ENCODE data around the gene MS4A18. TPM values are rescaled to one million over a fixed set of nuclear protein-coding genes. Genes with fewer than 3 reads are reported as not detected.

The MS4A18 gene
- total and polyA plus RNA-seq, 4 donors: not detected

DNA sequence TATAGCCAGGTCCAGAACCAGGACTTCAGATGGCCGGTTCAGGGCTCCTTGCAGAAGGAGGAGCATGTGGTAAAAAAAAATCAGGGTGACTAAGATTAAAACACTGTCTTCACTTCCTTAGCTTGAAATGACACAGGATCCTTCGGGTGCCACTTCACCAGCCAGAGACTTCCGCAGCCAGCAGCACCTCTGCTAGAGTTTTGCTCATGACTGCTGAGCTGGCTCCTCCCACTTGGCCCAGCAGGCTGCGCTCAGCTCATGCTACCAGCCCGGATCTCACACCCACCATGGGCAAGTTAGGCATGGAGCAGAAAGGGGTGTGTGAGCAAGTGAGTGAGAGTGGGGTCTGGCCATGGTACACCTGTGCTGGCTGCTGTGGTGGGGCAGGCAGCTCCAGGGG is 6.6 kb upstream of the MS4A18 start:
- Histone ChIP-seq H3K4me3 (ENCODE audit: low read depth in 1 of 3, low read length in 3 of 3) (peak overlapping the region in 1 of 3 donors; percentile 7), H3K9me3 (ENCODE audit: control insufficient read depth in 4 of 4, low read length in 3 of 4) (peaks cover 0 to 11% (median 9%) of the 10 kb centered on the region in 4 donors), H3K4me1 (ENCODE audit: control insufficient read depth in 4 of 4, insufficient read depth in 4 of 4, low read length in 3 of 4) (no peaks in the 10 kb centered on the region), H3K9ac (ENCODE audit: low read depth in 1 of 2, low read length in 2 of 2) (no peak overlapping the region), H3K27me3 (ENCODE audit: control insufficient read depth in 4 of 4, insufficient read depth in 4 of 4, low read length in 3 of 4) (no peaks in the 10 kb centered on the region), H3K36me3 (ENCODE audit: control insufficient read depth in 4 of 4, insufficient read depth in 3 of 4, low read depth in 1 of 4, low read length in 3 of 4) (no peaks in the 10 kb centered on the region), H3K27ac (ENCODE audit: low read depth in 1 of 2, low read length in 2 of 2) (no peak overlapping the region)
- TF ChIP-seq, protein P1, sequence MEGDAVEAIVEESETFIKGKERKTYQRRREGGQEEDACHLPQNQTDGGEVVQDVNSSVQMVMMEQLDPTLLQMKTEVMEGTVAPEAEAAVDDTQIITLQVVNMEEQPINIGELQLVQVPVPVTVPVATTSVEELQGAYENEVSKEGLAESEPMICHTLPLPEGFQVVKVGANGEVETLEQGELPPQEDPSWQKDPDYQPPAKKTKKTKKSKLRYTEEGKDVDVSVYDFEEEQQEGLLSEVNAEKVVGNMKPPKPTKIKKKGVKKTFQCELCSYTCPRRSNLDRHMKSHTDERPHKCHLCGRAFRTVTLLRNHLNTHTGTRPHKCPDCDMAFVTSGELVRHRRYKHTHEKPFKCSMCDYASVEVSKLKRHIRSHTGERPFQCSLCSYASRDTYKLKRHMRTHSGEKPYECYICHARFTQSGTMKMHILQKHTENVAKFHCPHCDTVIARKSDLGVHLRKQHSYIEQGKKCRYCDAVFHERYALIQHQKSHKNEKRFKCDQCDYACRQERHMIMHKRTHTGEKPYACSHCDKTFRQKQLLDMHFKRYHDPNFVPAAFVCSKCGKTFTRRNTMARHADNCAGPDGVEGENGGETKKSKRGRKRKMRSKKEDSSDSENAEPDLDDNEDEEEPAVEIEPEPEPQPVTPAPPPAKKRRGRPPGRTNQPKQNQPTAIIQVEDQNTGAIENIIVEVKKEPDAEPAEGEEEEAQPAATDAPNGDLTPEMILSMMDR (IDR thresholded peaks at IDR 0.05; ENCODE audit: low read depth, low read length, missing input control): no peak
- TF ChIP-seq JUND (IDR thresholded peaks at IDR 0.05): no peak
- TF ChIP-seq, protein P2, sequence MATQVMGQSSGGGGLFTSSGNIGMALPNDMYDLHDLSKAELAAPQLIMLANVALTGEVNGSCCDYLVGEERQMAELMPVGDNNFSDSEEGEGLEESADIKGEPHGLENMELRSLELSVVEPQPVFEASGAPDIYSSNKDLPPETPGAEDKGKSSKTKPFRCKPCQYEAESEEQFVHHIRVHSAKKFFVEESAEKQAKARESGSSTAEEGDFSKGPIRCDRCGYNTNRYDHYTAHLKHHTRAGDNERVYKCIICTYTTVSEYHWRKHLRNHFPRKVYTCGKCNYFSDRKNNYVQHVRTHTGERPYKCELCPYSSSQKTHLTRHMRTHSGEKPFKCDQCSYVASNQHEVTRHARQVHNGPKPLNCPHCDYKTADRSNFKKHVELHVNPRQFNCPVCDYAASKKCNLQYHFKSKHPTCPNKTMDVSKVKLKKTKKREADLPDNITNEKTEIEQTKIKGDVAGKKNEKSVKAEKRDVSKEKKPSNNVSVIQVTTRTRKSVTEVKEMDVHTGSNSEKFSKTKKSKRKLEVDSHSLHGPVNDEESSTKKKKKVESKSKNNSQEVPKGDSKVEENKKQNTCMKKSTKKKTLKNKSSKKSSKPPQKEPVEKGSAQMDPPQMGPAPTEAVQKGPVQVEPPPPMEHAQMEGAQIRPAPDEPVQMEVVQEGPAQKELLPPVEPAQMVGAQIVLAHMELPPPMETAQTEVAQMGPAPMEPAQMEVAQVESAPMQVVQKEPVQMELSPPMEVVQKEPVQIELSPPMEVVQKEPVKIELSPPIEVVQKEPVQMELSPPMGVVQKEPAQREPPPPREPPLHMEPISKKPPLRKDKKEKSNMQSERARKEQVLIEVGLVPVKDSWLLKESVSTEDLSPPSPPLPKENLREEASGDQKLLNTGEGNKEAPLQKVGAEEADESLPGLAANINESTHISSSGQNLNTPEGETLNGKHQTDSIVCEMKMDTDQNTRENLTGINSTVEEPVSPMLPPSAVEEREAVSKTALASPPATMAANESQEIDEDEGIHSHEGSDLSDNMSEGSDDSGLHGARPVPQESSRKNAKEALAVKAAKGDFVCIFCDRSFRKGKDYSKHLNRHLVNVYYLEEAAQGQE (IDR thresholded peaks at IDR 0.05): no peak
- no peak for TF ChIP-seq RAD21 (IDR thresholded peaks at IDR 0.05)
- TF ChIP-seq TAF1 (conservative IDR thresholded peaks at IDR 0.05): no peak
- TF ChIP-seq FOXA2 (IDR thresholded peaks at IDR 0.05): no peak
- no peak for TF ChIP-seq HNF4G (IDR thresholded peaks at IDR 0.05)
- no peak for TF ChIP-seq RXRA (IDR thresholded peaks at IDR 0.05)
- TF ChIP-seq, protein P3, sequence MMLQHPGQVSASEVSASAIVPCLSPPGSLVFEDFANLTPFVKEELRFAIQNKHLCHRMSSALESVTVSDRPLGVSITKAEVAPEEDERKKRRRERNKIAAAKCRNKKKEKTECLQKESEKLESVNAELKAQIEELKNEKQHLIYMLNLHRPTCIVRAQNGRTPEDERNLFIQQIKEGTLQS (IDR thresholded peaks at IDR 0.05): no peak
- TF ChIP-seq NR2F2 (IDR thresholded peaks at IDR 0.05): no peak
- TF ChIP-seq EGR1 (IDR thresholded peaks at IDR 0.05; ENCODE audit: low read depth in 2 of 2): no peak
- no peak for TF ChIP-seq SP1 (IDR thresholded peaks at IDR 0.05)
- WGBS: 86% methylated on average over 5 of the region's 5 CpGs
- DNase-seq (ENCODE audit: low spot score): no peak

DNA sequence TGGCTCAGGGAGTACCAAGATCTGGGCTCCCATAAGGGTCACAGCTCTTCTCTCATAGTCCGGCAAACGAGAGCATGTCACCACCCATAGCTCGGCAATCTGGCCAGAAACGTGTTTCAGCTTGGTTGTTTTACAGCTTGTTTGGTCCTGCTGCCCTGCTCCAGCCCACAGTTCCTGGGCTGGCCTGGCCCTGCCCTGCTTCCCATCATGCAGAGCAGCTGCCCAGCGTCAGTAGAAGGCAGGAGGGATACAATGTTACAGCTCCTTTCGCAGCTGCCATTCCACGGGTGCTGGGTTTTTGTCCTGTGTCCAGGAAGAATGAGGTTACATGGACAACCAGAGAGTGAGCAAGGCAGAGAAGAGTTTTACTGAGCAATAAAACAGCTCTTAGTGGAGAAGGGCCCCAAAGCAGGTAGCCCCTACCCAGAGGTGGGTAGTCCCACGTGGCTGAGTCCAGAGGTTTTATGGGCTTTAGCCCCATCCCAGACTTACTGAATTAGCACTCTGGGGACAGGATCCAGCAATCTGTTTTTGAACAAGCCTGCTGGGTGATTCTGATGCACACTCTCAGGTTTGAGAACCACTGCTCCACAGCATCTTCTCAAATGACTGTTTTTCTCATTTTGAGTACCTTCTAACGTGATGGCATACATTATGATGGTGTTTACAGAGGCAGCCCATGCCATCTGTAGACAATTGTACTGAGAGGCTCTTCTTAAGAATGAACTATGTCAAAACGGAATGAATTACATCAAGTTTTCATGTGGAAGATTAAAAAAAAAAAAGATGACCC is 5.8 kb upstream of the MS4A18 start:
- WGBS: 75% methylated on average over 10 of the region's 10 CpGs
- TF ChIP-seq, protein P3 (IDR thresholded peaks at IDR 0.05): no peak
- TF ChIP-seq HNF4A (conservative IDR thresholded peaks at IDR 0.05) (no peak), FOXA1 (IDR thresholded peaks at IDR 0.05) (no peak)
- TF ChIP-seq, protein P1 (IDR thresholded peaks at IDR 0.05; ENCODE audit: low read depth, low read length, missing input control): no peak
- H3K9me3 ChIP-seq (ENCODE audit: control insufficient read depth in 4 of 4, low read length in 3 of 4): peaks cover 0 to 11% (median 9%) of the 10 kb centered on the region in 4 donors
- H3K9ac ChIP-seq (ENCODE audit: low read depth in 1 of 2, low read length in 2 of 2): no peak overlapping the region
- H3K4me1 ChIP-seq (ENCODE audit: control insufficient read depth in 4 of 4, insufficient read depth in 4 of 4, low read length in 3 of 4): no peaks in the 10 kb centered on the region
- no peak overlapping the region for H3K4me3 ChIP-seq (ENCODE audit: low read depth in 1 of 3, low read length in 3 of 3)
- H3K27ac ChIP-seq (ENCODE audit: low read depth in 1 of 2, low read length in 2 of 2): no peak overlapping the region
- no peaks in the 10 kb centered on the region for H3K27me3 ChIP-seq (ENCODE audit: control insufficient read depth in 4 of 4, insufficient read depth in 4 of 4, low read length in 3 of 4)
- H3K36me3 ChIP-seq (ENCODE audit: control insufficient read depth in 4 of 4, insufficient read depth in 3 of 4, low read depth in 1 of 4, low read length in 3 of 4): no peaks in the 10 kb centered on the region
- no peak for DNase-seq (ENCODE audit: low spot score)
